HL-60 (cell line): ENCODE measurements around the gene KRT86.

ENCODE experiments used
- DNase-seq, 2 experiments: peaks; one replicate each; pipeline ENCODE4 v3.0.0-alpha.2; 2010 to 2020; ENCODE audit warnings: low read depth in 1 of 2, low spot score in 1 of 2
- H3K27ac ChIP-seq: fragments of 250-450 bp; sonication (Bioruptor Pico); replicated peaks from 2 replicates; pipeline ENCODE4 v1.5.1; 2020; ENCODE audit warnings: mild to moderate bottlenecking, moderate library complexity
- H3K27me3 ChIP-seq: fragments of 250-450 bp; sonication (Bioruptor Pico); 2 replicates; pipeline ENCODE4 v1.5.1; 2021; ENCODE audit warnings: mild to moderate bottlenecking, moderate library complexity; ENCODE audit not compliant: insufficient read depth, poor library complexity, severe bottlenecking
- H3K4me3 ChIP-seq: replicated peaks from 2 replicates; pipeline ENCODE4 v1.5.1; 2011; ENCODE audit warnings: mild to moderate bottlenecking, control low read depth, low read length; ENCODE audit not compliant: insufficient read depth
- CTCF ChIP-seq: IDR thresholded peaks from one replicate; pipeline ENCODE4 v1.5.1; 2011; ENCODE audit warnings: low read length, control low read depth, inconsistent platforms; ENCODE audit not compliant: insufficient read depth
- GABPA ChIP-seq: IDR thresholded peaks from 2 replicates; pipeline ENCODE4 v1.6.1; 2012; ENCODE audit warnings: low read depth
- POLR2AphosphoS5 ChIP-seq: IDR thresholded peaks from 2 replicates; pipeline ENCODE4 v1.6.1; 2012; ENCODE audit warnings: low read depth
- REST ChIP-seq: IDR thresholded peaks from 2 replicates; pipeline ENCODE4 v1.6.1; 2012; ENCODE audit warnings: low read depth; ENCODE audit not compliant: insufficient replicate concordance
- SPI1 ChIP-seq: IDR thresholded peaks from 2 replicates; pipeline ENCODE4 v1.6.1; 2012; ENCODE audit warnings: low read depth, mild to moderate bottlenecking, borderline replicate concordance

KRT86 gene

GRCh38 chr12:52316701-52317100, 42.3 kb downstream of the KRT86 start:
- H3K27me3 ChIP-seq: peaks cover 12% of the 10 kb centered on the region
- DNase-seq: no peak
- TF ChIP-seq POLR2AphosphoS5 (no peak), GABPA (no peak), SPI1 (no peak), CTCF (no peak), REST (no peak)
- H3K27ac ChIP-seq: no peak overlapping the region
- no peak overlapping the region for H3K4me3 ChIP-seq

- no peak overlapping the region for H3K27ac ChIP-seq
- H3K27me3 ChIP-seq: peaks cover 11% of the 10 kb centered on the region
- no peak overlapping the region for H3K4me3 ChIP-seq
- DNase-seq: no peak
- TF ChIP-seq REST (no peak), GABPA (no peak), SPI1 (no peak), POLR2AphosphoS5 (no peak), CTCF (no peak)
Measured at GRCh38 chr12:52317468-52318052, 43.1 kb downstream of the KRT86 start.

- no peak for DNase-seq
- no peak overlapping the region for H3K4me3 ChIP-seq
- H3K27me3 ChIP-seq: peaks cover 11% of the 10 kb centered on the region
- H3K27ac ChIP-seq: no peak overlapping the region
- TF ChIP-seq REST: no peak
- TF ChIP-seq GABPA: no peak
- no peak for TF ChIP-seq POLR2AphosphoS5
- TF ChIP-seq CTCF: no peak
- no peak for TF ChIP-seq SPI1
Measured at GRCh38 chr12:52318241-52318990, 44.0 kb downstream of the KRT86 start.
